G401 (cell line): ENCODE data around the gene IGF1R. TPM values are rescaled to one million over a fixed set of nuclear protein-coding genes. Genes with fewer than 3 reads are reported as not detected.

Source experiments
- DNase-seq: peaks from one replicate; pipeline ENCODE4 v3.0.0-alpha.2; 2015; ENCODE audit warnings: low spot score
- in situ Hi-C: cut with HindIII; loops from 2 replicates; pipeline ENCODE4 v1.10.0; 2016; ENCODE audit warnings: low sequenced_read_pairs, mixed read lengths
- total RNA-seq: library from RNA; depleted of rRNA; stranded (reverse); fragments of >200 nt; shearing (Covaris generic); gene quantifications from 2 replicates; pipeline ENCODE4 v1.2.3, GENCODE V29; 2014

IGF1R gene
- total RNA-seq, 1 experiment from 2014 or later = 21.0 TPM

DNA sequence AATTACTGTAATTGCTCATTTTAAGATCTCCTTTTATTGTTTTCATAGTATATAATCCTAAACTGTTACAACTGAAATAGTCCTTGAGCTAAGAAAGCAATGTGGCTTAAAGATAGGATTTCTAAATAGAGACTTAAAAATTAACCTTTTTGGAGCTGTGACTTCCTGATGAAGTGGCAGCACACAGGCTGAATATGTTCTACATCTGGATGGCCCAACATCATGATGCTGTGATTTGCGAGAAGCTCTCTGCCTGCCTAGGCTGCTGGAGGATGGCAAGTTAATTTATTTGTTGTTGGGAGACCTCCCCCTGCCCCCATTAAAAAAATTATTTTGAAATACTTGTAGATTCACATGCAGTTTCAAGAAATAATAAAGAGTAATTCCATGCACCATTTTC lies 134.5 kb downstream of the IGF1R start:
- no peak for DNase-seq
- in situ Hi-C loops = no loop called here

DNA sequence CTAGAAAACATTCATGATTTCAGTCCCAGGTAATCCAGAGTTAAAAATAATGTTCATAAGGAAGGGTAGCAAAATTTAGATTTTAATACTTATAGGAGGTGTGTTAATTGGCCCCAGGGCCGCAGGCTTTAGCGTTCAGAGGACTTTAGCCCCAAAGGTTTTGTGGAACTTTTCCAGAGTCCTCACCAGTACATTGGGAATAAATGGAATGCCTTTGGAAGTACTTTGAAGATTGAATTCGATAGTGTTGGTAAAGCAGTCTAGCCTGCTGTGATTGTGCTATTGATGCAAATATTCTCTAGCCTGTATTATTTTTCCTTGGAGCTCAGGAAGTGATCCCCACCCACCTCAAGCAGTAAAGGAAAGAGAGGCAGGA lies 137.1 kb downstream of the IGF1R start:
- in situ Hi-C loops = no loop called here
- no peak for DNase-seq

DNA sequence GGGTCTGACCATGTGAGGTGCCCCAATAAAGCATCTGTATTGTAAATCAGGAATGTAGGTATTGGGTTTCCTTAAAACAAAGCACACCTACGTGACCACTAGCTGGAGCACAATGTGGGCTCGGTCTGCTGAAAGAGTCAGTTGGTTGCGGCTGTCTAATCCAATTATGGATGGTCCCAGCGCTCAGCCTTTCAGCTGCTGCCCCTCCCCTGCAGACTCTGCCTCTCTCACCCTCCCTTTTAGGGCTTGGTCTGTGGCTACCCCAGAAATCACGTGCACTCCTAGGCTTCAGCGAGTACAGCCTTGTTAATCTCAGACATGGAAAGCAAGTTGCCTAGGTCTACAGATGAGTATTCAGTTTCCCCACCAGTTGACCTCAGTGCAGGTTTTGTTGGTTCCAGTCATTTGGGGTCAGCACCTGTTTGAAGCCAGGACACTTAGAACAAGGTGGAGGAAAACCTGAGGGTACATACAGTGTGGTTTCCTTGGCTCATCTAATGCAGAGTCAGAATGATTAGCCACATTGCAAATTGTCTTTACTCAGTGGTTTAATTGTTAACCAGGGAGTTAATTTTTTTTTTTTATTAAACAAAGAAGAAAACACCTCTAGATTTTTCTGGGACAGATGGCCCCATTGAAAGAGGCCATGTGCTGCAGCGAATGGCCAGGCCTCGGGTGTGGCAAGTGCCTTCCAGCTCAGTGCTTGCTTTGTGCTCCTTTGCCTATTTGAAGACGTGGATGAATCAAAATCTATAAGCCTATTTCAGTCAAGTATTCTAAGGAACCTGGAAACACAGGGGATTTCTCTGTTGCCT lies 137.7 kb downstream of the IGF1R start:
- peak; percentile 45 for DNase-seq
- in situ Hi-C loops = no loop called here

DNA sequence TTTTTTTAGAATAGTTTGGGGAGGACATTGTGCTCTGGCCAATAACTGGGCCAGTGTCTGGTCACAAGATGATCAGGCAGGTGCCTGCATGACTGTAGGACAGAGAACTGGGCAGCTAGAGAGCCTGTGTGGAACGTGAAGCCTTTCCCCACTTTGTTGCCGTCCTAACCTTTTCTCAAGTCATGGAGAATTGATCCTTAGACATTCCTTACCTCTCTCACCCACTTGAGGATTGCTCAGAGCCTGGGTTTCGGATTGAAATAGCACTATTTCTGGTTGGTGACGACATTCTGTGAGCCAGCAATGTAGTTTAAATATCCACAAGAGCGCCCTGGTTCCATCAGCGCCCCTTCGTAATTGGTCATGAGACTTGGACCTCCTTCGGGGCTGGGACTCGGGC lies 138.4 kb downstream of the IGF1R start:
- DNase-seq = no peak
- in situ Hi-C loops = no loop called here

DNA sequence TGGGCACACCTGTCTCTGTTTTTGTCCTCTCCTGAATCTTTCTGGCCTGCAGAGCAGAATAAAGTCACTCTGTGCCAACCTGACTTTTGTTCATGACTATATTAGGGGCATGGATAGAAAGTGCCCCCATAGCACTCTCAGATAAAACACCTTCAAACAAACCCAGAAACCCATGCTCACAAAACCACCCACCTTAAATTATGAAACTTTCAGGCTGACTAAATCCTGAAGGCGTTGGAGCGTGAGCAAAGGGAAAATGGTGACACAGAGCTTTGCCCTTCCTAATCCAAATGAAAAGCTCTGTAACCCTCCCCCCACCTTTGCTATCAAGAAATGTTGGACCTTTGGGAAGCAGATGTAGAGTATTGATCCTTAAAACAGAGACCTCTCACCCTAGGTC lies 138.9 kb downstream of the IGF1R start:
- in situ Hi-C loops = no loop called here
- DNase-seq = no peak

DNA sequence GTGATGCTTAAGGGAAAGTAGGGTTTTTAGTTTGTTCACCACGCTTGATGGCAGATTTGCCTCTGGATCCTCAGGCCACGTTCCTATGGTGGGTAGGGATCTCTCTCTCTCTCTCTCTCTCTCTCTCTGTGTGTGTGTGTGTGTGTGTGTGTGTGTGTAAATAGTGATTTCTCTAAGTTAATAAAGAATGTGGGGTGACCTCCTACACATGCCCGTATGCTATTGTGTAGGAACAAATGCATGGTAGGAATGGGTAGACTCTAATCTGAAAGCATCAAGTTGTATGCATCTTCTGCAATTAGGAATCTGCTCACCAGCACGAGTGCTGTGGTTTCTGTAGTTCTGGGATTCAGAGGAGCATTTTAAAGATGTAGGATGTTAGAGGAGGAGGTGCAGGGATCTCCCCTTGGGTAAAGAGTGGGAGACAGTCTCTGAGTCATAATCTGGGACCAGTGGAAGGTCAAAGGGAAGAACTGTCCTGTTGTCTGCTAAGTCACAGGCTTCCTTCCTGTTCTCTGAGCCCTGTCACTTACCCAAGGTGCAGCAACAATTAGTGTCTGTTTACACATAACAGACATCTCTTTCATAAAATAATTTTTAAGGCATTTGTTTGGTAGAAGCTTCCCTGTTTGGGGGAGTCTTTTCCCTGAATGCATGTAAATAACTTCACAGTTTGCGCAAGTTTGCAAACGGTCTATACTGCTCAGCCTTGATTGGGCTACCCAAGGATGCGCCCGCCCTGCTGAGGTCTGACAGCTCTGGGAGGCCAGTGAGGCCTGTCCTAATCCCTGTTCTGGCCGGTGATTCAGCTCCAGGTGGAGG lies 139.8 kb downstream of the IGF1R start:
- DNase-seq = peak; percentile 40
- in situ Hi-C loops = no loop called here

DNA sequence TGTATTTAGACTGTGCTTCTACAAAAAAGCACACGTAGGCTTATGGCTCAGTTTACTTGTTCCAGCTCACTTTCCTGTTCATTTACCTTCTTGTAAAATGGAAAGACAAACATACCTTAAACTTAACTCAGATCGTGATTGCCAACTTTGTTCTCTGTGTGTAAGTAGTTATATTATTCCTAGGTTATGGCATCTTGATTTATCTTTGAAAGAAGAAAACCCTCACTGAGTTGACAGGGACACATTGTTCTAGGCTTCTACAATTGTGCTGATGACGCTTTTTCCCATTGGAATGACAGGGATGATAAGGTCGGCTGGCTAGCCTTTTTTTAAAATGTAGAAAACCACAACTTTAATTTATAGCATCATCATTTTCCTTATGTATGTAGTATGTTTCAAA lies 140.7 kb downstream of the IGF1R start:
- DNase-seq = no peak
- in situ Hi-C loops = no loop called here

DNA sequence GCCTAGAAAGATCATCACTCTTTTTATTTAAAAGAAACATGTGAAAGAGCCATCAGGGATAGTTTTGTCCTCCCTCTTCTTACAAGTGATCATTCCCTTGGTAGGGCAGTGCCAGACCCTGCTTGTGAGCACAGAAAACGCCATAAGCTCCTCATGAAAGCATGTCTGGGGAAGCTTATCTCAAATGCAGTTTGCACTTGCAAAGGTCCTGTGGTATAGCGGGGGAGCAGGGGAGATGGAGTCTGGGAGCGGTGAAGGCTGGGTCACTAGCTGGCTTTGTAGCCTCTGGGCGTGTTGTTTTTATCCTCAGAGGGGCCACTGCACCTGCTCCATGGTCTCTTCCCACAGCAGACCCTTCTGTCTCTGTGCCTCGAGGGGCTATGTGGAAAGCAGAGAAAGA lies 141.9 kb downstream of the IGF1R start:
- DNase-seq = no peak
- in situ Hi-C loops = no loop called here

DNA sequence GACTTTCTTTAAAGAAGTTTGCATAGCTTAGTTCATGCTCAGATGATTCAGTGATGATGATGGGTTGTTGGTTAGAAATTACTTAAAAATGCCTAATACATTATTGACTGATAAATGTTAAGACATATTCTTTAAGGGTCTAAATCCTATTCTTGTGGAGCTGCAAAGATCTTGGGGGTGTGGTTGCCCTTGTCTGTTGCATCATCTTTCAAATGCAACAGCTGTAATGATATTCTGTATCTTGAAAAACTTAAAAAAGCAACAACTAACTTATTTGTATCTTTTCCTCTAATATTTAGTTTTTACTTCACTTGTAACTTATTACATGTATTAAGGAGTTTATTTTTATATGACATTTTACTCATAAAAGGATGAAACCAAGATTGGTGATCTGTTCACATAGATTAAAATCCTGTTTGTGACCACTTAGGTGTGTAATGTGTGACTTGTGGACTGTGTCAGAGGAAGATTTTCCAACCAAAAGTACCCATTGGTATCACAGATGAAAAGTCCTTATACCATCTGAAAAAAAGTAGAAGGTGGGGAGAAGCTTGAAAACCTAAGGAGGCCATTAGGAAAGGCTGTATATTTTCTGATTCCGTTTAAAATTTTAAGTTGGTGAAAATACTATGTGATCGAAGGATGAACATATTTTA lies 142.8 kb downstream of the IGF1R start:
- in situ Hi-C loops = no loop called here
- DNase-seq = no peak

DNA sequence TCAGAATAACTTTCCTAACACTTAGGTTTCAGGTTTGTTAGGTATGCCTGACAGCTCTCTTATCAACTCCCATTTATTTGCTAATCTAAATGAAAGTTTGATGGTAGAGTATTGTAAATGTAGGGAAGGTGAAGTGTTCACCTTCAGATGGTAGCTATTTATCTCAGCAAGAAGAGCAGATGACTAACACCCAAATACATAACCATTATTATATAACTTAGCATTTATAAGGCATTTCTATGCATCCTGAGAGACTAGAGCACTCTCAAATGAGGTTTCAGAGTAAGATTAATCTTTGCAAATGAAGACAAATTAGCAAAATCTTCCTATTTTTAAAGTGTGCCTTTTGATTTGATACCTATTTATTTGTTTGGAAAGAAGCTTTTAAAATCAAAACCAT lies 143.8 kb downstream of the IGF1R start:
- in situ Hi-C loops = no loop called here
- DNase-seq = no peak

DNA sequence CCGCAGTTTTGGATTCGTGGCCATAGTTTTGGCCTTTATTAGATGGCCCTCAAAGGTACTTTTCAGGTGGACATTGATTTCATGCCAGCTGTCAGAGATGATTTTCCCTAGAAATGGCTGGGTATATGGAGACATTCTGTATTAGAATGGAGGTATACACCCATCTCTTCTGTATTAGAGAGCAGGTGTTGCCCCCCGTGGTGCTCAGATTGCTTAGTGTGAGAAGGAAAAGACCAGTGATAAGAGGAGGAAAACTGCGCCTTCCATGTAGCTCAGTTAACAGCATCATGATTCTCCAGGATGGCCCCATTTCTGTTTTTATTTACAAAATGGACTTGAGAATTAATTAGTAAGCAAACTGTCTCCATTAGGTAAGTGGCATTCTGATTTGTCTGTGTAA lies 145.9 kb downstream of the IGF1R start:
- in situ Hi-C loops = no loop called here
- peak; percentile 75 for DNase-seq

DNA sequence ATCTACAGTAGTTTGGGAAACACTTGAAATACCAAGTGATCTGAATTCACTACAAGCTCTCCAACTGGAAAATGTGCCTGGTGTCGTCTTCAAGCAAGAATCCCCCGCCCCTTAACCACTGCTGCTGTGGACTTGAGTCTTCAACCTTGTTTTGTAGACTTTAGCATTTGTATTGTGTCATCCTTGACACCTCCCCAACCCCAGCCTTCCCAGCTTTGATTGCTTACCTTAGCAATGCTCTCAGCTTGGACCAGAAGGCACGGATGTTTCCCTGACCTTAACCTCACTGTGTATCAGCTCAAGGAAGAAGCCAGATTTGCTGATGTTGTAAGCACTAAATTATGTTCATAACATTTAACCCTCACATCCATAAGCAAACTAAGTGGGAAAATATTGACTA lies 146.4 kb downstream of the IGF1R start:
- in situ Hi-C loops = no loop called here
- no peak for DNase-seq

DNA sequence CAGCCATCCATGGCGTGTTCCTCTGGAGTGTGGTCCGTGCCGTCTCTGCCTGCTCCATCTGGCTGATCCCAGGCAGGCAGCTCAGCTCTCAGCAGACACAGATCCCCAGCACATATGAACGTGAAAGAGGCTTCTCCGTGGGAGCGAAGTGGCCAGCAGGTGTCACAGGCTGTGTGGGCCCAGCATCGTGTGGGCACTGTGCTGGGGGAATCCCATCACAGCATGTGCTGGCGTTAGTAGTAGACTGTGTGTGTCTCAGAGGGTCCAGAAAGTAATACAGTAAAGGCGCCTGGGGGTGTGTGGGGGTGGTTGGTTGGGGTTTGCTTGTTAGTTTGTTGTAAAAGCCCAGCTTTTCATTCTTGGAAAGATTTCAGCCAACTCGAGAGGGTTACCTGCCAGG lies 147.6 kb downstream of the IGF1R start:
- in situ Hi-C loops = no loop called here
- peak; percentile 40 for DNase-seq

DNA sequence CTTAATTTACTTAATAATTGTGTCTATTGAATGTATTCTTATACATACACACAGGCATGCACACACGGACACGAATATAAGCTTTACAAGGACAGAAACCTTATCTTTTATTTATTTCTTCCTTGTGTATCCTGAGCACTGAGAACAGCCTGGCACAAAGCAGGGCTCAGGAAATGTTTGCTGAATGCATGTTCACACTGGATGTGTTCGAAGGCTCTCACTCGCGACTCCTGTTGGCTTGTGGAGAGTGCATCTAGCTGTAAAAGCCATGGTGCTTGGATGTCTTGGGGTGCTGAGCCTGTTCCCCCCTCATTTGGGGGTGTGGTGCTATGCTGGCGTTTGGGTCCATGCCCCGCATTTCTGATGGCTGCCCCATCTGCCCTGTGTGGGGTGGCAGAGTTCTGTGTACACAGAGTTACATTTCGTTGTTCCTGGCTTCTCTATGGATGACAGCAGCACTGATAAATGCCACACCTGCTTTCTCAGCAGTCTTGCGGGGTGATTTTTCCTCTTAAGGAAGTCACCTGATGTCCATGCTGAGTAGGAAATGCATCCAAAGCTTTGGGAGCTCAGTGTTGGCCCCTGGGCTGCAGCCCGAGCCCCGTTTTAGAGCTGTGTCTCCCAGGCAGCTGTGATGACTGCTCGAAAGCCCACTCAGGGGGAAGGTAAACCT lies 148.5 kb downstream of the IGF1R start:
- DNase-seq = no peak
- in situ Hi-C loops = no loop called here

DNA sequence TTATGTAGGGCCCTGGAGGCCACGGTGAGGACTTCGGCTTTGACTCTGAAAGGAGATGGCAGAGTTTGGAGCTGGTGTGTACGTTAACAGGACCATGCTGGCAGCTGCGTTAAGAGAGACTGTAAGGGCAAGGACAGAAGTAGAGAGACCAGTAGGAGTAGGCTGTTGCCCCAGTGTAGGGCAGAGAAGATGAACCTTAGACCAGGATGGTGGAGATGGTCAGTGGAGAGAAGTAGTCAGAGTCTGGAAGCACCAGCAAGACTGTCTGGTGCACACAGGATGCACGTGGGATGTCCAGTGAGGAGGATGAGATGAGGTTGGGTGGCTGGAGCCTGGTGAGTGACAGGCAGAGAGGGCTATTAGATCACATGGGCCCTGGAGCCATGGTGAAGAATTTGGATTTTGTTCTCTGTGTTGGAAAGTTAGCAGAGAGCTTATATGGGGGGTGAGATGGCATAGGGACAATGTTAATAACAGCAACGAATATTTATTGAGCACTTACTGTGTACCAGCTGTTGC lies 150.1 kb downstream of the IGF1R start:
- no peak for DNase-seq

DNA sequence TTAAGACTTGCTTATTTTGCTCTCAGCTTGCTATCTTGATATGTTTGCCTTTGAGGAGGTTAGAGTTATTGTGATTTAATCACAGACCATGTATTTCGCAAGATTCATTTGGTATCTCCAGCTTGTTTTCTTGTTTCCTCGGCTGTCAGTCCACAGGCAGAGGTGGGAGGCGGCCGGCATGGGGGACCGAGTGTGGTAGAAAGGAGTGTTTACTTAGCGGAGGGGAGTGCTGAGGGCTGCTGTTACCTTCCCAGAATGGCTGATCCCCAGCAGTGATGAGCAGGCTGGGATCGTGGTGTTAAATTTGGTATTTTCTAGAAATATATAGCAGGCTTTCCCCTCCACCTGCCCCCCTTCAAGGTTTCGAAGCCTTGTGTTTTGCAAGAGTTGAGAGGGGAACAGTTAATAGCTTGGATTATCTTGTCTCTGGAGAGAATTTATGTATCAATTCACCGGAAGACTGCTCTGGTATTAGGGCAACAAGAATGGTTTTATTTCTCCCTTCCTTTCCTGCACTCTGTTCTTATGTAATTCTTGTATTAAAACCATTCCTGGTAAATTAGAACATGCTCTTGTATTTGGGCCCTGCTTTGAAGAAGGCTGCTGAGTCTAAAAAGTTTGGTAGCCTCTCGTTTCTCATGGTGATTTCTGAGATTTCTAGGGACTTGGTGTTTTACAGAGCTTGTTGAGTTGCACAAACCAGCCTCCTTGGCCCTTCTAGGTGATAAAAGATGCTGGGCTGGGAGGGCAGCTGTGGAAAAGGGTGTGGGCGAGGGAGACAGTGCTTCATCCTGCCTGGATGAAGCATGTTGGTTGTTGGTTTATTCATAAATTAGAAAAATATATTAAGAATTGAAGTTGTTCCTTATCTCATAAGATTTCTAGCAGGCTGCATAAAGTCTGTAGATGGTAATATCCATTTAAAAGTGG lies 151.4 kb downstream of the IGF1R start:
- DNase-seq = no peak
- in situ Hi-C loops = no loop called here

More for the DNA sequence above, 150.1 kb downstream of the IGF1R start:
- in situ Hi-C loops = no loop called here

DNA sequence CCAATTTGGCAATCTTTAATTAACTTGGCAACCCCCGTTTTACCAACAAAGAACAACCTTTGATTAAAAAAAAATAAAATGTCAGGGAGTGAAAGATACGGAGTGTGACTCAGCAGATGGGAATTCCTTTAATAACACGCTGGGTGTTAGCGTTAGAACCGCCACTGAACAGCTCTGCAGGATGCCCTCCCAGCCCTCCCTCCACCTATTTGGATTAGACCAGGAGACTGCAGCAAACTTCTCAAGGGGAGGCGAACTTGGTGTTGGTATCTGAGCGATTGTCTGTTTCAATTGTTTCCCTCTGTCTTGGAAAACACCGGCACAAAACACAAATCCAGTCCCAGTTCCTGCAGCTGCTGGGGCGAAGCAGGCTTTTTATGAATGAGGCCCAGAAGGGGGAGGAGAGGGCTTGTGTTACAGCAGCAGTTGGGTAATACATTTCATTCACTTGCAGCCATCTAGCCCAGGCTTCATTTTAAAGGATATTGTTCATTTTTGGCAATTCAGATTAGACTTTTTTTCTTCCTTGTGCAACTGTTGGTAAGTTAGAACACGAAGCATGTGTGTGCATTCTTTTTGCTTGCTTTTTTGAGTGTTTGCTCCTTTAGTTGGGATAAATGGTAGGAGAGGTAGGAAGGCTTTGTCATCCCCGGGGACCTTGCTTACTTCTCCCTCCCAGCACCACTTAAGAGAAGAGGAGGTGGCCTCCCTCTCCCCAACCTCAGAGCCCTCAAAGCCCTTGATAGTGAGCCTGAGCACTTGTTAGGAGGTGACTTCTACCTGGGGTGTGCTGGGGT lies 152.3 kb downstream of the IGF1R start:
- DNase-seq = peak; percentile 35
- in situ Hi-C loops = no loop called here

DNA sequence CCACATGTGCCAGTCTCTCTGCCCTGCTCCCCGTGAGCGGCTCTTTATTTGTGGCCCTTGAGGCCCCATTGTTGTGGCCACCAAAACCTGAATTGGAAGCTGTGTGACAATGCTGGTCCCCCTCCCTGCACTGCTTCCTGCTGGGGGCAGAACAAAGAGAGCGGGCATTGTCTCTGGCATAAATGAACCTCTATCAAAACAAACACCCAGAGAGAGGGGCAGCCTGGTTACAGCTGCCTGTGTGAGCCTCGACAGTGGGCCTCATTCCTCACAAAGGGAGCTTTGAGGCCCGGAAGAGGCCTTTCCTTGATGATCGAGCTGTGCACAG lies 152.9 kb downstream of the IGF1R start:
- in situ Hi-C loops = no loop called here
- no peak for DNase-seq
